ENCODE results near the gene HYKK.

HYKK gene

GRCh38 chr15:78506971-78507830 is at the start of gene HYKK:
Gene HYKK (plus strand): TSS chr15:78507577. CDS start chr15:78513089, 5,512 bp downstream.
- H3K27ac ChIP-seq, result peak within 1 kb of the TSS in 4 of 11 experiments; percentile 7 to 28 (median 22); a peak in 3 of 22 replicates
- no peak for TF ChIP-seq Cebpa-rat (IDR thresholded peaks at IDR 0.05)
- H3K36me3 ChIP-seq, result no peaks in the 10 kb centered on the region
- peak within 1 kb of the TSS; percentile 60 to 76 (median 70) for H3K9ac ChIP-seq
- H4K20me1 ChIP-seq, result peaks cover 0 to 11% (median 0%) of the 10 kb centered on the region in 11 experiments; a peak in 2 of 22 replicates
- peak within 1 kb of the TSS; percentile 91 to 100 (median 97) for H3K4me2 ChIP-seq
- peaks cover 10 to 25% (median 18%) of the 10 kb centered on the region in 11 experiments; a peak in 19 of 22 replicates for H3K27me3 ChIP-seq
- H3K4me3 ChIP-seq, result peak within 1 kb of the TSS; percentile 65 to 84 (median 74)
- no peaks in the 10 kb centered on the region for H3K9me3 ChIP-seq (replicated peaks in 1 of 11)
- H3K4me1 ChIP-seq, result peaks cover 0 to 15% (median 9%) of the 10 kb centered on the region in 10 experiments; a peak in 16 of 20 replicates

GRCh38 chr15:78460737-78461136 is 46.6 kb upstream of the HYKK start:
- Histone ChIP-seq H3K27me3 (no peaks in the 10 kb centered on the region), H3K27ac (no peak overlapping the region), H3K36me3 (peaks cover 39 to 78% (median 67%) of the 10 kb centered on the region in 11 experiments), H3K9me3 (replicated peaks in 1 of 11) (no peaks in the 10 kb centered on the region), H3K9ac (no peak overlapping the region; a peak in 1 of 22 replicates), H3K4me3 (no peak overlapping the region), H3K4me1 (peaks cover 15 to 42% (median 25%) of the 10 kb centered on the region in 10 experiments; a peak in 19 of 20 replicates), H3K4me2 (peak overlapping the region in 4 of 11 experiments; percentile 2 to 37 (median 26); a peak in 2 of 22 replicates), H4K20me1 (peaks cover 75 to 100% (median 95%) of the 10 kb centered on the region in 11 experiments)
- TF ChIP-seq Cebpa-rat (IDR thresholded peaks at IDR 0.05), result no peak

GRCh38 chr15:78461171-78461888 is 46.0 kb upstream of the HYKK start:
- no peaks in the 10 kb centered on the region for H3K9me3 ChIP-seq (replicated peaks in 1 of 11)
- no peak overlapping the region for H3K27ac ChIP-seq
- H3K36me3 ChIP-seq, result peaks cover 45 to 84% (median 71%) of the 10 kb centered on the region in 11 experiments
- TF ChIP-seq Cebpa-rat (IDR thresholded peaks at IDR 0.05), result no peak
- H3K4me3 ChIP-seq, result no peak overlapping the region
- H4K20me1 ChIP-seq, result peaks cover 69 to 100% (median 91%) of the 10 kb centered on the region in 11 experiments
- peaks cover 10 to 36% (median 19%) of the 10 kb centered on the region in 10 experiments; a peak in 19 of 20 replicates for H3K4me1 ChIP-seq
- no peaks in the 10 kb centered on the region for H3K27me3 ChIP-seq
- H3K9ac ChIP-seq, result peak overlapping the region in 2 of 11 experiments; percentile 24 to 31; a peak in 3 of 22 replicates
- peak overlapping the region in 5 of 11 experiments; percentile 2 to 37 (median 17); a peak in 5 of 22 replicates for H3K4me2 ChIP-seq

GRCh38 chr15:78469031-78469430 is 38.3 kb upstream of the HYKK start:
- no peaks in the 10 kb centered on the region for H3K9me3 ChIP-seq (replicated peaks in 1 of 11)
- H3K9ac ChIP-seq, result no peak overlapping the region
- no peaks in the 10 kb centered on the region for H3K27me3 ChIP-seq
- TF ChIP-seq Cebpa-rat (IDR thresholded peaks at IDR 0.05), result no peak
- H3K27ac ChIP-seq, result no peak overlapping the region
- H3K4me3 ChIP-seq, result no peak overlapping the region
- H3K4me2 ChIP-seq, result no peak overlapping the region
- no peaks in the 10 kb centered on the region for H3K4me1 ChIP-seq
- H3K36me3 ChIP-seq, result peaks cover 98 to 100% (median 100%) of the 10 kb centered on the region in 11 experiments
- H4K20me1 ChIP-seq, result peaks cover 4 to 70% (median 34%) of the 10 kb centered on the region in 11 experiments; a peak in 18 of 22 replicates

- Histone ChIP-seq H3K4me1 (no peaks in the 10 kb centered on the region), H3K9ac (no peak overlapping the region), H4K20me1 (peaks cover 0 to 50% (median 8%) of the 10 kb centered on the region in 11 experiments; a peak in 15 of 22 replicates), H3K36me3 (peaks cover 85 to 100% (median 95%) of the 10 kb centered on the region in 11 experiments), H3K27me3 (no peaks in the 10 kb centered on the region), H3K4me2 (no peak overlapping the region), H3K9me3 (replicated peaks in 1 of 11) (no peaks in the 10 kb centered on the region), H3K27ac (no peak overlapping the region), H3K4me3 (no peak overlapping the region)
- TF ChIP-seq Cebpa-rat (IDR thresholded peaks at IDR 0.05), result no peak
These were observed 30.1 kb upstream of the HYKK start for GRCh38 chr15:78477295-78477694.

GRCh38 chr15:78479650-78480049 is 27.7 kb upstream of the HYKK start:
- H3K9me3 ChIP-seq (replicated peaks in 1 of 11), result no peaks in the 10 kb centered on the region
- H3K4me3 ChIP-seq, result no peak overlapping the region
- no peak for TF ChIP-seq Cebpa-rat (IDR thresholded peaks at IDR 0.05)
- no peak overlapping the region for H3K27ac ChIP-seq
- peaks cover 0 to 37% (median 8%) of the 10 kb centered on the region in 11 experiments; a peak in 14 of 22 replicates for H4K20me1 ChIP-seq
- peaks cover 84 to 100% (median 95%) of the 10 kb centered on the region in 11 experiments for H3K36me3 ChIP-seq
- no peaks in the 10 kb centered on the region for H3K27me3 ChIP-seq
- no peak overlapping the region for H3K9ac ChIP-seq
- no peak overlapping the region for H3K4me2 ChIP-seq
- no peaks in the 10 kb centered on the region for H3K4me1 ChIP-seq

GRCh38 chr15:78481917-78482316 is 25.5 kb upstream of the HYKK start:
- H3K36me3 ChIP-seq, result peaks cover 85 to 100% (median 95%) of the 10 kb centered on the region in 11 experiments
- no peak for TF ChIP-seq Cebpa-rat (IDR thresholded peaks at IDR 0.05)
- no peak overlapping the region for H3K9ac ChIP-seq

GRCh38 chr15:78492872-78493271 is 14.5 kb upstream of the HYKK start:
- H3K36me3 ChIP-seq, result peaks cover 96 to 100% (median 99%) of the 10 kb centered on the region in 11 experiments

More at GRCh38 chr15:78481917-78482316, 25.5 kb upstream of the HYKK start:
- Histone ChIP-seq H3K4me2 (no peak overlapping the region), H4K20me1 (peaks cover 0 to 32% (median 8%) of the 10 kb centered on the region in 11 experiments; a peak in 14 of 22 replicates), H3K27ac (no peak overlapping the region), H3K4me3 (no peak overlapping the region), H3K9me3 (replicated peaks in 1 of 11) (no peaks in the 10 kb centered on the region), H3K27me3 (no peaks in the 10 kb centered on the region), H3K4me1 (no peaks in the 10 kb centered on the region)

More at GRCh38 chr15:78492872-78493271, 14.5 kb upstream of the HYKK start:
- Histone ChIP-seq H3K9me3 (replicated peaks in 1 of 11) (no peaks in the 10 kb centered on the region), H4K20me1 (peaks cover 0 to 18% (median 6%) of the 10 kb centered on the region in 11 experiments; a peak in 12 of 22 replicates), H3K27me3 (no peaks in the 10 kb centered on the region), H3K4me2 (no peak overlapping the region), H3K4me3 (no peak overlapping the region), H3K9ac (no peak overlapping the region), H3K27ac (no peak overlapping the region), H3K4me1 (peaks cover 0 to 17% (median 11%) of the 10 kb centered on the region in 10 experiments; a peak in 16 of 20 replicates)
- no peak for TF ChIP-seq Cebpa-rat (IDR thresholded peaks at IDR 0.05)
